GM23338 (cell line): Measurements from ENCODE around the gene SARNP.

ENCODE experiments used
- CREB1 ChIP-seq: fragments of 250-450 bp; sonication (Bioruptor Pico); IDR thresholded peaks from 2 replicates; pipeline ENCODE4 v1.5.0; 2020; ENCODE audit warnings: low read depth, mild to moderate bottlenecking, moderate library complexity
- CTCF ChIP-seq, 2 experiments: fragments of 200-600 bp in 1 of 2; sonication (generic) in 1 of 2; conservative IDR thresholded peaks; 2 replicates each; pipeline versions ENCODE4 v1.5.1 to v1.6.1; 2016 to 2017; ENCODE audit warnings: antibody characterized with exemption in 2 of 2, low read depth in 2 of 2, mild to moderate bottlenecking in 2 of 2, moderate library complexity in 1 of 2
- EZH2 ChIP-seq: fragments of 200-600 bp; sonication (generic); IDR thresholded peaks from one replicate; pipeline ENCODE4 v1.8.0; 2017; ENCODE audit warnings: antibody characterized with exemption, mild to moderate bottlenecking, low read depth; ENCODE audit not compliant: unreplicated experiment
- POLR2AphosphoS5 ChIP-seq: IDR thresholded peaks from 2 replicates; pipeline ENCODE4 v1.6.1; 2016; ENCODE audit warnings: antibody characterized with exemption, low read depth
- STAT1 ChIP-seq: IDR thresholded peaks from one replicate; pipeline ENCODE4 v1.6.1; 2016; ENCODE audit warnings: antibody characterized with exemption; ENCODE audit not compliant: unreplicated experiment
- ZNF462 ChIP-seq: fragments of 250-450 bp; sonication (Bioruptor Pico); IDR thresholded peaks from 2 replicates; pipeline ENCODE4 v1.5.0; 2020; ENCODE audit warnings: mild to moderate bottlenecking, moderate library complexity
- TF ChIP-seq, protein P1 (sequence below): IDR thresholded peaks from one replicate; pipeline ENCODE4 v1.6.1; 2018; ENCODE audit warnings: antibody characterized with exemption; ENCODE audit not compliant: unreplicated experiment

DNA sequence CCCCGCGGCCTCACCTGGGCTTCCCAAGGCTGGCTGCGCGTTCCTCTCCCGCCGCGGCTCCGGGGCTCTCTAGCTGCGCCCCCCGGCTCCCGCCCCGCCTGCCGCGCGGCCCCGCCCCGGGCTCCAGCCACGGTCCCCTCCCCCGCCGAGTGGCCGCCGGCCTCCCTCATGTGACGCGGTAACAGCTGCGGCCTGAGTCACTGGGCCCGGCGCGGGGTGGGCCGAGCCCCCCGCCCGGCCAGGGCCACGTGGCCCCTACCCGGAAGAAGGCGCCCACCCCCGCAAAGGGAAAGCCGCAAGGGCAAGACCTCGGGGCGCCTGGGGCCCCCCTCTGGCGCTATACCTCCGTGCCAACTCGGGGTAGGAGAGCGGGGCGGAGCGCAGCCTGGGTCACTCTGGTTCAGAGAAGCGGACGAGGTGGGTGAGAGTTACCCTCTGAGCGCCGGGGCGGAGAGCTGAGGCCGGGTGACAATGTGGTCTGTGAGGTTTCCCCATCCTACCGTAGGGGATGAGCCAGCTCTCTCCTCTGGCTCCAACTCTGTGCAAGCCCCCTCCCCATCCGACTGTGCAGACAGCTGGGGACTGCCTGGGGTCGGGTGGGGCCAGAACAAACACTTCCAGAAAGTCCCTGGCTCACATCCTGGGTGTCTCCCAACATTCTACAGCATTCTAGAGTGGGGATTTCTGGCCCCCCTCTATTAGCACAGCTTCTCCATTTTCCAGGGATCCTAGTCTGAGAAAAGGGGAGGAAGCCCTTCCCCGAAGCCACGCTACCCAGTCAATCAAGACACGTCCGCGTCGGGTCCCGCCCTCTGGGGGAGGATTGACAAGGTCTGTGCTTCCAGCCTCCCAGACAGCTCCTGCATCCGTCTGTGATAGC, 88.3 kb downstream of the SARNP start, which contains the start of gene CD63:
- no peak for TF ChIP-seq CTCF (conservative IDR thresholded peaks at IDR 0.05; ENCODE audit: low read depth in 2 of 2)
- peak; percentile 52 for TF ChIP-seq POLR2AphosphoS5
- peak; percentile 83 for TF ChIP-seq CREB1
- TF ChIP-seq, protein P1, sequence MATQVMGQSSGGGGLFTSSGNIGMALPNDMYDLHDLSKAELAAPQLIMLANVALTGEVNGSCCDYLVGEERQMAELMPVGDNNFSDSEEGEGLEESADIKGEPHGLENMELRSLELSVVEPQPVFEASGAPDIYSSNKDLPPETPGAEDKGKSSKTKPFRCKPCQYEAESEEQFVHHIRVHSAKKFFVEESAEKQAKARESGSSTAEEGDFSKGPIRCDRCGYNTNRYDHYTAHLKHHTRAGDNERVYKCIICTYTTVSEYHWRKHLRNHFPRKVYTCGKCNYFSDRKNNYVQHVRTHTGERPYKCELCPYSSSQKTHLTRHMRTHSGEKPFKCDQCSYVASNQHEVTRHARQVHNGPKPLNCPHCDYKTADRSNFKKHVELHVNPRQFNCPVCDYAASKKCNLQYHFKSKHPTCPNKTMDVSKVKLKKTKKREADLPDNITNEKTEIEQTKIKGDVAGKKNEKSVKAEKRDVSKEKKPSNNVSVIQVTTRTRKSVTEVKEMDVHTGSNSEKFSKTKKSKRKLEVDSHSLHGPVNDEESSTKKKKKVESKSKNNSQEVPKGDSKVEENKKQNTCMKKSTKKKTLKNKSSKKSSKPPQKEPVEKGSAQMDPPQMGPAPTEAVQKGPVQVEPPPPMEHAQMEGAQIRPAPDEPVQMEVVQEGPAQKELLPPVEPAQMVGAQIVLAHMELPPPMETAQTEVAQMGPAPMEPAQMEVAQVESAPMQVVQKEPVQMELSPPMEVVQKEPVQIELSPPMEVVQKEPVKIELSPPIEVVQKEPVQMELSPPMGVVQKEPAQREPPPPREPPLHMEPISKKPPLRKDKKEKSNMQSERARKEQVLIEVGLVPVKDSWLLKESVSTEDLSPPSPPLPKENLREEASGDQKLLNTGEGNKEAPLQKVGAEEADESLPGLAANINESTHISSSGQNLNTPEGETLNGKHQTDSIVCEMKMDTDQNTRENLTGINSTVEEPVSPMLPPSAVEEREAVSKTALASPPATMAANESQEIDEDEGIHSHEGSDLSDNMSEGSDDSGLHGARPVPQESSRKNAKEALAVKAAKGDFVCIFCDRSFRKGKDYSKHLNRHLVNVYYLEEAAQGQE = no peak
- TF ChIP-seq EZH2 = no peak
- TF ChIP-seq STAT1 = no peak
- no peak for TF ChIP-seq ZNF462
